Smooth muscle cell (in vitro differentiated cells): ENCODE results near the gene MEGF8. TPM values are rescaled to one million over a fixed set of nuclear protein-coding genes. Genes with fewer than 3 reads are reported as not detected.

Source experiments
- DNase-seq: peaks from one replicate; lab custom pipeline; 2025; ENCODE audit not compliant: unreplicated experiment; lab: John Stamatoyannopoulos, UW
- H2AFZ ChIP-seq: fragments of 200-600 bp; sonication (generic); 2 replicates; pipeline ENCODE4 v1.6.0; 2016; ENCODE audit warnings: antibody characterized with exemption, low read depth, mild to moderate bottlenecking
- H3F3A ChIP-seq: fragments of 200-600 bp; sonication (generic); 2 replicates; pipeline ENCODE4 v1.6.0; 2017; ENCODE audit warnings: antibody characterized with exemption, low read depth
- H3K27ac ChIP-seq: fragments of 200-600 bp; sonication (generic); 2 replicates; pipeline ENCODE4 v1.5.1; 2016; ENCODE audit warnings: low read depth, mild to moderate bottlenecking
- H3K27me3 ChIP-seq: fragments of 200-600 bp; sonication (generic); 2 replicates; pipeline ENCODE4 v1.6.1; 2016; ENCODE audit warnings: low read depth, mild to moderate bottlenecking
- H3K36me3 ChIP-seq: fragments of 200-600 bp; sonication (generic); 2 replicates; pipeline ENCODE4 v1.5.1; 2016; ENCODE audit warnings: low read depth
- H3K4me1 ChIP-seq: fragments of 200-600 bp; sonication (generic); 2 replicates; pipeline ENCODE4 v1.5.1; 2016; ENCODE audit warnings: low read depth
- H3K4me2 ChIP-seq: fragments of 200-600 bp; sonication (generic); 2 replicates; pipeline ENCODE4 v1.6.0; 2016; ENCODE audit warnings: mild to moderate bottlenecking
- H3K4me3 ChIP-seq: fragments of 200-600 bp; sonication (generic); 2 replicates; pipeline ENCODE4 v1.5.1; 2016; ENCODE audit warnings: mild to moderate bottlenecking
- H3K79me2 ChIP-seq: fragments of 200-600 bp; sonication (generic); 2 replicates; pipeline ENCODE4 v1.6.0; 2016; ENCODE audit warnings: low read depth, mild to moderate bottlenecking
- H3K9ac ChIP-seq: fragments of 200-600 bp; sonication (generic); 2 replicates; pipeline ENCODE4 v1.6.0; 2016; ENCODE audit warnings: low read depth
- H3K9me3 ChIP-seq: fragments of 200-600 bp; sonication (generic); replicated peaks from 2 replicates; pipeline ENCODE4 v1.5.1; 2016; ENCODE audit warnings: low read depth
- H4K20me1 ChIP-seq: fragments of 200-600 bp; sonication (generic); 2 replicates; pipeline ENCODE4 v1.6.0; 2016; ENCODE audit warnings: low read depth
- CTCF ChIP-seq: fragments of 200-600 bp; sonication (generic); IDR thresholded peaks from 2 replicates; pipeline ENCODE4 v1.5.1; 2017; ENCODE audit warnings: borderline replicate concordance, mild to moderate bottlenecking, antibody characterized with exemption; ENCODE audit not compliant: insufficient read depth, poor library complexity, severe bottlenecking
- WGBS: methylation state at CpG from one replicate; pipeline ENCODE4 v1.1.7; 2016; ENCODE audit warnings: low lambda C conversion rate; 5-methylcytosine and 5-hydroxymethylcytosine counted together
- polyA plus RNA-seq: library from polyadenylated mRNA; unstranded; fragments of >200 nt; fragmentation: Nextera tagmentation; extraction: Ambion mirVana; gene quantifications from 2 replicates; pipeline ENCODE4 v1.2.1, GENCODE V29; 2016
- total RNA-seq: library from RNA; depleted of rRNA; stranded (reverse); fragments of >200 nt; gene quantifications from 2 replicates; pipeline ENCODE4 v1.2.3, GENCODE V29; 2014

Gene MEGF8
- total and polyA plus RNA-seq, 2 experiments from 2014 or later, result 8.2 to 16.4 TPM

- Histone ChIP-seq H3K79me2 (no peaks in the 10 kb centered on the region), H3K27ac (no peak overlapping the region), H4K20me1 (no peaks in the 10 kb centered on the region), H2AFZ (no peak overlapping the region), H3K27me3 (no peaks in the 10 kb centered on the region), H3K4me1 (no peaks in the 10 kb centered on the region), H3K4me2 (no peak overlapping the region), H3K4me3 (no peak overlapping the region), H3K9me3 (no peaks in the 10 kb centered on the region), H3F3A (no peaks in the 10 kb centered on the region), H3K9ac (no peak overlapping the region), H3K36me3 (no peaks in the 10 kb centered on the region)
- 90% methylated on average over 4 of the region's 4 CpGs for WGBS
- no peak for DNase-seq
- TF ChIP-seq CTCF, result no peak
Measured at GRCh38 chr19:42412661-42413076, 87.2 kb downstream of the MEGF8 start.

- Histone ChIP-seq H2AFZ (no peak overlapping the region), H3K9ac (no peak overlapping the region), H3K27ac (no peak overlapping the region), H3K27me3 (no peaks in the 10 kb centered on the region), H3K4me1 (peaks cover 10% of the 10 kb centered on the region), H3K9me3 (no peaks in the 10 kb centered on the region), H4K20me1 (no peaks in the 10 kb centered on the region), H3F3A (no peaks in the 10 kb centered on the region), H3K4me2 (no peak overlapping the region), H3K4me3 (no peak overlapping the region), H3K79me2 (no peaks in the 10 kb centered on the region), H3K36me3 (no peaks in the 10 kb centered on the region)
- no peak for DNase-seq
- 87% methylated on average over 5 of the region's 6 CpGs for WGBS
- no peak for TF ChIP-seq CTCF
Measured at GRCh38 chr19:42419309-42419708, 93.9 kb downstream of the MEGF8 start.

GRCh38 chr19:42420055-42420544, 94.7 kb downstream of the MEGF8 start:
- TF ChIP-seq CTCF, result peak; percentile 60
- Histone ChIP-seq H3K27ac (no peak overlapping the region), H4K20me1 (no peaks in the 10 kb centered on the region), H3K4me1 (peaks cover 10% of the 10 kb centered on the region), H3K27me3 (no peaks in the 10 kb centered on the region), H3F3A (no peaks in the 10 kb centered on the region), H3K9ac (no peak overlapping the region), H2AFZ (no peak overlapping the region), H3K9me3 (no peaks in the 10 kb centered on the region), H3K4me3 (no peak overlapping the region), H3K36me3 (no peaks in the 10 kb centered on the region), H3K4me2 (no peak overlapping the region), H3K79me2 (no peaks in the 10 kb centered on the region)
- WGBS, result 43% methylated on average over 10 of the region's 10 CpGs
- DNase-seq, result no peak

GRCh38 chr19:42421101-42421500, 95.7 kb downstream of the MEGF8 start:
- H3F3A ChIP-seq, result no peaks in the 10 kb centered on the region
- H3K9me3 ChIP-seq, result no peaks in the 10 kb centered on the region
- no peak for DNase-seq
- no peak for TF ChIP-seq CTCF
- H3K4me3 ChIP-seq, result no peak overlapping the region
- H3K79me2 ChIP-seq, result no peaks in the 10 kb centered on the region
- no peaks in the 10 kb centered on the region for H3K36me3 ChIP-seq
- no peaks in the 10 kb centered on the region for H4K20me1 ChIP-seq
- no peaks in the 10 kb centered on the region for H3K27me3 ChIP-seq
- H2AFZ ChIP-seq, result no peak overlapping the region
- H3K9ac ChIP-seq, result no peak overlapping the region
- H3K27ac ChIP-seq, result no peak overlapping the region
- H3K4me1 ChIP-seq, result peaks cover 10% of the 10 kb centered on the region
- H3K4me2 ChIP-seq, result no peak overlapping the region
- WGBS, result 96% methylated on average over 4 of the region's 4 CpGs
